ENCODE measurements around the gene TRPC4.

Gene TRPC4

DNA sequence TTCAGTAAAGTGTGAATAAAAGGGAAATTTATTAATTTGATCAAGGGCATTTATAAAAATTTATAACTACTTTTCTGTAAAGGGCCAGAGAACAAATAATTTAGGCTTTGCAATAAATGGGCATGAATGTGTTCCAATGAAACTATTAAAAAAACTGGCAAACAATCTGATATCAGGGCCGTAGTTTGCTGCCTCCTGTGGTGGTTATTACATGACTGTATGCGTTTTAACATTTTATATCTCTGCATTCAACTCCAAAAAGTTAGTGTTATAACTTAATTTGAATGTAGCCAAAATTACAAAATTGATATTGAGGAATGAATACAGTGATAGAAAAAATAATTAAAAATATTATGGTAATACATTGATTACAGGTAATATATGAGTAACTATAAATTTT, 190.5 kb downstream of the TRPC4 start:
- peaks cover 0 to 21% (median 8%) of the 10 kb centered on the region in 4 donors for H3K4me1 ChIP-seq
- intact Hi-C loops (cut with DNase I; ENCODE audit: low total_unique reads) = no loop called here
- TF ChIP-seq, protein P1, sequence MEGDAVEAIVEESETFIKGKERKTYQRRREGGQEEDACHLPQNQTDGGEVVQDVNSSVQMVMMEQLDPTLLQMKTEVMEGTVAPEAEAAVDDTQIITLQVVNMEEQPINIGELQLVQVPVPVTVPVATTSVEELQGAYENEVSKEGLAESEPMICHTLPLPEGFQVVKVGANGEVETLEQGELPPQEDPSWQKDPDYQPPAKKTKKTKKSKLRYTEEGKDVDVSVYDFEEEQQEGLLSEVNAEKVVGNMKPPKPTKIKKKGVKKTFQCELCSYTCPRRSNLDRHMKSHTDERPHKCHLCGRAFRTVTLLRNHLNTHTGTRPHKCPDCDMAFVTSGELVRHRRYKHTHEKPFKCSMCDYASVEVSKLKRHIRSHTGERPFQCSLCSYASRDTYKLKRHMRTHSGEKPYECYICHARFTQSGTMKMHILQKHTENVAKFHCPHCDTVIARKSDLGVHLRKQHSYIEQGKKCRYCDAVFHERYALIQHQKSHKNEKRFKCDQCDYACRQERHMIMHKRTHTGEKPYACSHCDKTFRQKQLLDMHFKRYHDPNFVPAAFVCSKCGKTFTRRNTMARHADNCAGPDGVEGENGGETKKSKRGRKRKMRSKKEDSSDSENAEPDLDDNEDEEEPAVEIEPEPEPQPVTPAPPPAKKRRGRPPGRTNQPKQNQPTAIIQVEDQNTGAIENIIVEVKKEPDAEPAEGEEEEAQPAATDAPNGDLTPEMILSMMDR (IDR thresholded peaks at IDR 0.05) = no peak

DNA sequence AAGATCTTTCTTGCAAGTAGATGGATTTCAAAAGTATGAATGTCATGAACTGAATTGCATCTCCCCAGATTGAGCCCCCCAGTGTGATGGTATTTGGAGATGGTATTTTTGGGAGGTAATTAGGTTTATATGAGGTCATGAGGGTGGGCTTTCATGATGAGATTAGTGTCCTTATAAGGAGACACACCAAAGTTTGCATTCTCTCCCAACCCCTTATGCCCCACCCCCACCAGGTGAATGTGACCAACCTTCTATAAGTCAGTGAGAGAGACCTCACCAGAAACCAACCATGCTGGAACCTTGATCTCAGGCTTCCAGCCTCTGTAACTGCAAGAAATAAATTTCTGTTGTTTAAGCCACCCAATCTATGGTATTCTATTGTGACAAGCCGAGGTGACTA, 199.7 kb downstream of the TRPC4 start:
- no peaks in the 10 kb centered on the region for H3K4me1 ChIP-seq
- no peak for DNase-seq
- no peak overlapping the region for H3K27ac ChIP-seq
- intact Hi-C loops (cut with DNase I; ENCODE audit: low total_unique reads) = no loop called here
- peaks cover 0 to 3% (median 0%) of the 10 kb centered on the region in 3 donors for H3K36me3 ChIP-seq
- no peaks in the 10 kb centered on the region for H3K27me3 ChIP-seq
- no peaks in the 10 kb centered on the region for H3K9me3 ChIP-seq
- no peak overlapping the region for H3K4me3 ChIP-seq
- TF ChIP-seq, protein P1 (IDR thresholded peaks at IDR 0.05) = no peak

More for the DNA sequence above, 190.5 kb downstream of the TRPC4 start:
- Histone ChIP-seq H3K36me3 (no peaks in the 10 kb centered on the region), H3K27ac (no peak overlapping the region), H3K27me3 (no peaks in the 10 kb centered on the region), H3K4me3 (no peak overlapping the region), H3K9me3 (no peaks in the 10 kb centered on the region)
- no peak for DNase-seq

- H3K27me3 ChIP-seq = no peaks in the 10 kb centered on the region
- H3K9me3 ChIP-seq = no peaks in the 10 kb centered on the region
- intact Hi-C loops (cut with DNase I; ENCODE audit: low total_unique reads) = no loop called here
- no peaks in the 10 kb centered on the region for H3K4me1 ChIP-seq
- no peak overlapping the region for H3K27ac ChIP-seq
- H3K4me3 ChIP-seq = no peak overlapping the region
- DNase-seq = no peak
- no peaks in the 10 kb centered on the region for H3K36me3 ChIP-seq
- TF ChIP-seq, protein P1 (IDR thresholded peaks at IDR 0.05) = no peak
Measured at GRCh38 chr13:37667702-37668101, 201.9 kb downstream of the TRPC4 start.

GRCh38 chr13:37666036-37666435, 203.5 kb downstream of the TRPC4 start:
- Histone ChIP-seq H3K9me3 (no peaks in the 10 kb centered on the region), H3K36me3 (no peaks in the 10 kb centered on the region), H3K4me3 (no peak overlapping the region), H3K27ac (no peak overlapping the region), H3K27me3 (no peaks in the 10 kb centered on the region), H3K4me1 (no peaks in the 10 kb centered on the region)
- no peak for DNase-seq
- intact Hi-C loops (cut with DNase I; ENCODE audit: low total_unique reads) = no loop called here
- TF ChIP-seq, protein P1 (IDR thresholded peaks at IDR 0.05) = no peak

GRCh38 chr13:37665420-37665819, 204.2 kb downstream of the TRPC4 start:
- H3K27ac ChIP-seq = no peak overlapping the region
- DNase-seq = no peak
- H3K9me3 ChIP-seq = no peaks in the 10 kb centered on the region
- H3K4me3 ChIP-seq = no peak overlapping the region
- intact Hi-C loops (cut with DNase I; ENCODE audit: low total_unique reads) = no loop called here
- H3K36me3 ChIP-seq = no peaks in the 10 kb centered on the region
- no peaks in the 10 kb centered on the region for H3K27me3 ChIP-seq
- H3K4me1 ChIP-seq = no peaks in the 10 kb centered on the region
- TF ChIP-seq, protein P1 (IDR thresholded peaks at IDR 0.05) = no peak

DNA sequence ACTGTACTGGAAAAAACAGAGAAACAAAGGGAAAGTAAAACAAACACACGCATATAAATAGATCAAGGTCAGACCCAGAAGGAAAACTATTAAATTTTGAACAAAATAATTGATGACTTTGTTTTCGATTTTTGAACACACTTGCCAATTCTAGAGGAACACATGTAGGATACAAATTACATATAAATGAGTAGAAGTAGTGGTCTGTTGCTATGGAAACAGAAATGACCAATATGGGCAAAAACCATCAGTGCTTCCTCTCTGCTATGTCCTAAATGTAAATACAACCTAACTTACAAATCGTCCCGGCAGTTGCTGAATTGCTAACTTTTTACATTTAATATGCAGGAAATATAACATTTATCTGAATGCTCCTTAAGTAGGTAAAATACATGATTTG, 205.8 kb downstream of the TRPC4 start:
- no peaks in the 10 kb centered on the region for H3K9me3 ChIP-seq

More for the DNA sequence above, 205.8 kb downstream of the TRPC4 start:
- TF ChIP-seq, protein P1 (IDR thresholded peaks at IDR 0.05) = no peak
- Histone ChIP-seq H3K27ac (no peak overlapping the region), H3K36me3 (no peaks in the 10 kb centered on the region), H3K4me3 (no peak overlapping the region), H3K27me3 (no peaks in the 10 kb centered on the region), H3K4me1 (no peaks in the 10 kb centered on the region)
- no peak for DNase-seq
- intact Hi-C loops (cut with DNase I; ENCODE audit: low total_unique reads) = no loop called here
